ENCODE measurements around the gene ARL6.

Gene ARL6

DNA sequence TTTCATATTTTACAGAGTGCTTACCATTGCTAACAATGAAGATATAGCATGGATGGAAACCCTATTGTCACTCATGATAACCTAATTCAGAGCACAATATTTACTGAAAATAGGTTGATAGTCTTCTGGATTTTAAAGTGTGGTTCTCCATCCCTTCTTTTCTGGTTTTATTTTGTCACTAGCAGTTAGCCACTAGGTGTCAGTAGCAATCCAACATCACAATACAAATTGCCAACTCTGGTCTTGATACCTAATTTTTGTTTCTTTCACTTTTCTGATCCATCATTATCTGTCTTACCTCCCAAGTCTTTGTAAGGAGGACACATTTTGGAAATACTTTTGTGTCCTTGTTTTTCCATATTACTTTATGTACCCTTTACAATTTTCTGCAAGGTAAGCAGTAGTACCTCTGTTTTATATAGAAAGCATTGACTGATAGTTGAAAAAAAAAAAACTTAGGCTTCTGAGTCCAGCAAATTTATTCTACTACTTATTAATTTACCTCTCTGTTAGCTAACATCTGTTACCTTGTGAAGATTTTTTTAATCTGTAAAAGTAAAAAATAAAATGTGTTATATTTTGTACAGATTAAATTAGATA, 29.0 kb downstream of the ARL6 start:
- peak; percentile 25 for DNase-seq (ENCODE audit: low read depth)
- no peak overlapping the region for H3K4me3 ChIP-seq (ENCODE audit: low read depth, low read length)
- TF ChIP-seq, protein P1, sequence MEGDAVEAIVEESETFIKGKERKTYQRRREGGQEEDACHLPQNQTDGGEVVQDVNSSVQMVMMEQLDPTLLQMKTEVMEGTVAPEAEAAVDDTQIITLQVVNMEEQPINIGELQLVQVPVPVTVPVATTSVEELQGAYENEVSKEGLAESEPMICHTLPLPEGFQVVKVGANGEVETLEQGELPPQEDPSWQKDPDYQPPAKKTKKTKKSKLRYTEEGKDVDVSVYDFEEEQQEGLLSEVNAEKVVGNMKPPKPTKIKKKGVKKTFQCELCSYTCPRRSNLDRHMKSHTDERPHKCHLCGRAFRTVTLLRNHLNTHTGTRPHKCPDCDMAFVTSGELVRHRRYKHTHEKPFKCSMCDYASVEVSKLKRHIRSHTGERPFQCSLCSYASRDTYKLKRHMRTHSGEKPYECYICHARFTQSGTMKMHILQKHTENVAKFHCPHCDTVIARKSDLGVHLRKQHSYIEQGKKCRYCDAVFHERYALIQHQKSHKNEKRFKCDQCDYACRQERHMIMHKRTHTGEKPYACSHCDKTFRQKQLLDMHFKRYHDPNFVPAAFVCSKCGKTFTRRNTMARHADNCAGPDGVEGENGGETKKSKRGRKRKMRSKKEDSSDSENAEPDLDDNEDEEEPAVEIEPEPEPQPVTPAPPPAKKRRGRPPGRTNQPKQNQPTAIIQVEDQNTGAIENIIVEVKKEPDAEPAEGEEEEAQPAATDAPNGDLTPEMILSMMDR (IDR thresholded peaks at IDR 0.05; ENCODE audit: low read depth, low read length, missing control alignments), result peak; percentile 64

DNA sequence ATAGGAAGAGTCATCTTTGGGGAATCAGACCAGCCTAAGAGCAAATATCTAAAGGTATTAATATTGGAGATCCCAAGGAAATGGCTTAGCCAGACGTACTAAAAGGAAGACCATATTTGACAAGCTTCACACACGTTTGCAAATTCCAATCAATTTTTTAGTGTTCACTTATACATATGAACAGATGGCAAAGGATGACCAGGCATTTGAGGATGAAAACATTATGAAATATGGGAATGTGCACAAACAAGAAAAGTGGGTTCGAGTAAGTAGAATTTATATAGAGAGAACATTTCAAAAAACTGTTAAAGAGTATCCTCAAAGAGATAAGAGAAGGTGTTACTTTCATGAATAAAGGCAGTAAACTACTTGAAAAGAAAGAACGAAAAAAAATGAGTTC, 31.4 kb downstream of the ARL6 start:
- no peak overlapping the region for H3K4me3 ChIP-seq (ENCODE audit: low read depth, low read length)
- no peak for DNase-seq (ENCODE audit: low read depth)
- TF ChIP-seq, protein P1 (IDR thresholded peaks at IDR 0.05; ENCODE audit: low read depth, low read length, missing control alignments), result no peak

DNA sequence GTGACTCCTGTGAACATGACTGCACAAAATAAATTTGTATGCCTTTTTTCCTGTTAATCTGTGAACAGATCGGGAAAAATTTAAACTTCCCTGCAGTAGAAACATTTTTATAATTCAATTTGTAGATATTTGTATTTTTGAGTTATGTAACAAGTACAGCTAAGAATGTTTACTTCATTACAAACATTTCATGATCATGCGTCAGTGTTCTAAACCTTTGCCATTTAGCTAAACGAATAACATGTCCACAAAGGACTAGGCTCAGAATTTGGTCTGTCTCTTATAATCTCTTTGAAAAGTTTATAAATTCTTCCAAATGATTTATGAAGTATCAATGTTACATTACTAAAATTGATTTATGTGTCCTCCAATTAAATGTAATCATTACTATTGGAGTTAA, 39.9 kb downstream of the ARL6 start:
- TF ChIP-seq, protein P1 (IDR thresholded peaks at IDR 0.05; ENCODE audit: low read depth, low read length, missing control alignments), result no peak
- DNase-seq (ENCODE audit: low read depth), result no peak
- H3K4me3 ChIP-seq (ENCODE audit: low read depth, low read length), result no peak overlapping the region

DNA sequence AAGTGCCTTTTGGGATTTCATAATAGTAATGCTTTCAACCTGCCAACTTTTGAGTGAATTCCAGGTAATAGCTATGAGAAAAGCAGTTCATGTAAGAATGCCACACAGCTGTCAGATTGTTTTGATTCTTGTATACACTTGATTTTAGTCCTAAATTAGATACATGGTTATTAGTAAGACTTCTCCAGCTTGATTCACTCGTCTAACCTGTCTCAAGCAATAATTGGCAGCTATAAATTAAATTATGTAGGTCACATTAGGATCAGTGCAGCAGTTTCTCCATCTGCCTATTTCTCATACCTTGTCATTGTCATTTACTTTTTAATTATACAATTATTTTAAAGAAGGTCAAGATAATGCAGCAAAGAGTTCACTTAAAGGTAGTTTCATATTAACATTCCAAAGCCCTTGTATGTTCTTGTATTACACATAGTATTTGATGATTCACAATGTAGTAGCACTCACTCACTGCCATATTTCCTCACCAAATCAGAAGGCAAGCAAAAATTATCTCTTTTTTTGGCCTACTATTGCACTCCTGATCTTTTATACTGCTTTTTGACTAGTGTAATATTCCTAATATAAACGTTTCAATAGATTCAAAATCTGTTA, 46.3 kb downstream of the ARL6 start:
- TF ChIP-seq, protein P1 (IDR thresholded peaks at IDR 0.05; ENCODE audit: low read depth, low read length, missing control alignments), result no peak
- no peak overlapping the region for H3K4me3 ChIP-seq (ENCODE audit: low read depth, low read length)
- no peak for DNase-seq (ENCODE audit: low read depth)

DNA sequence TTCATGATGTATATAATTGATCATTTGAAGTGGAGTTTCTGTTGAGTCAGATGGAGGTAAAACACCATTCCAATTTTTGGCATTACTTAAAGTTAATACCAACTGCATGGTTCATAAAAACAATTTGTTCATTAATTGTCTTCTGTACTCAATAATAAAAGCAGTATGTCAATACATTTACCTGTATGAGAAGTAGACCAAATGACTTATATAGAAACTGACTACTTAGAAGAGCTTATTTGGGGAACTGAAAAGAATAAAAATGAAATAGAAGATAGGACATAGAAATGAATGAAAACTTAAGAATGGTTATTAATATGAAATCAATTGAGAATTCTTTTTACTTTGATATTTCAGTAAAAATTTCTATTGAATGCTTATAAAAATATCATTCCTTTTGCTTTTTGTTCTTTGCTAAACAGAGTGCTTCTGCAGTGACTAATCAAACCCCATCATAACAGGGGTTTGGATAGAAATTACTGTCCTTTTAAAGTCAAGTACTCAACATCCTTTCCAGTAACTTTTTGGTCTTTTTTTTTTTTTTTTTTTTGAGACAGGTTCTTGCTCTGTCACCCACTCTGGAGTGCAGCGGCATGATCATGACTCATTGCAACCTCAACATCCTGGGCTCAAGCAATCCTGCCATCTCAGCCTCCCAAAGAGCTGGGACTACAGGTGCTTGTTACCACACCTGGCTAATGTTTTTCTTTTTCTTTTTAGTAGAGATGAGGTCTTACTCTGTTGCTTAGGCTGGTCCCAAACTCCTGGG, 50.8 kb downstream of the ARL6 start:
- TF ChIP-seq, protein P1 (IDR thresholded peaks at IDR 0.05; ENCODE audit: low read depth, low read length, missing control alignments), result no peak
- H3K4me3 ChIP-seq (ENCODE audit: low read depth, low read length), result no peak overlapping the region
- no peak for DNase-seq (ENCODE audit: low read depth)

DNA sequence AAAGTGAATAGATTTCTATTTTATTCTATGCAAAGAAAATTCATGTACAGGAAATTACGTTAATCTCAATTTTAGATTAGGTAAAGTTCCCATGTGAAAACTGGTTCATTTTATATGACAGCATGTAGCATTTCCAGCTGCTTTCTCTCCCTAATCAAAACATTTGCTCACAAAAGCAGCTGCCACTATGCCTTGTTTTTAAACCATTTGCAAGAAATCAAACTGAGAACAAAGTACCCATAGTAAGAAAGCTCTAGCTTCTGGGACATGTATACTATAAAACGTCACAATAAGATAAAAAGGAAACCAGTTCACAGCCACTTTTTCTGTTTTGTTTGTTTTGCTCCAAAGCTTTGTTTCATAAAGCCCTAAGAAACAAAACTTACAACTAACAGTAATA, 52.3 kb downstream of the ARL6 start:
- H3K4me3 ChIP-seq (ENCODE audit: low read depth, low read length), result no peak overlapping the region
- DNase-seq (ENCODE audit: low read depth), result no peak
- TF ChIP-seq, protein P1 (IDR thresholded peaks at IDR 0.05; ENCODE audit: low read depth, low read length, missing control alignments), result no peak

All from GM12864 (cell line).